Upper lobe of right lung (tissue), 1 donor: ENCODE measurements around the gene IHH. TPM values are rescaled to one million over a fixed set of nuclear protein-coding genes. Genes with fewer than 3 reads are reported as not detected.

Experiments used
- ATAC-seq: fragments of 200-7000 bp; cut with Tn5 transposase; one replicate; pipeline ENCODE4 v1.9.1; 2020; ENCODE audit warnings: mild to moderate bottlenecking, moderate library complexity
- DNase-seq: peaks from one replicate; pipeline ENCODE4 v3.0.0-alpha.2; 2020
- H3K27ac ChIP-seq: fragments of 200-600 bp; one replicate; pipeline ENCODE4 v1.8.0; 2022
- H3K27me3 ChIP-seq: fragments of 200-600 bp; one replicate; pipeline ENCODE4 v1.8.0; 2022; ENCODE audit warnings: mild to moderate bottlenecking
- H3K36me3 ChIP-seq: fragments of 200-600 bp; one replicate; pipeline ENCODE4 v1.8.0; 2022
- H3K4me1 ChIP-seq: fragments of 200-600 bp; one replicate; pipeline ENCODE4 v1.8.0; 2022
- H3K4me3 ChIP-seq: fragments of 200-600 bp; one replicate; pipeline ENCODE4 v1.8.0; 2022; ENCODE audit warnings: mild to moderate bottlenecking
- H3K9me3 ChIP-seq: fragments of 200-600 bp; one replicate; pipeline ENCODE4 v1.8.0; 2022
- intact Hi-C: fragments of 100-400 bp; cut with DNase I; formaldehyde crosslinking; loops from one replicate; pipeline ENCODE4 v1.11.0; 2022
- total RNA-seq: library from RNA; stranded (reverse); fragmentation: NEBNext Ultra II Directional; extraction: Animal tissue kit (Norgen Biotek cat#: 25700); gene quantifications from one replicate; pipeline ENCODE4 v1.2.1, GENCODE V29; 2021
- TF ChIP-seq, protein P1 (sequence below): fragments of 200-600 bp; IDR thresholded peaks from one replicate; pipeline ENCODE4 v1.8.0; 2022; ENCODE audit warnings: antibody characterized with exemption
- donor health status: DM: no; HTN: yes; CAD: no; lungs with severe emphysema.

IHH gene
- total RNA-seq, 1 donor from 2014 or later = 0.69 TPM

DNA sequence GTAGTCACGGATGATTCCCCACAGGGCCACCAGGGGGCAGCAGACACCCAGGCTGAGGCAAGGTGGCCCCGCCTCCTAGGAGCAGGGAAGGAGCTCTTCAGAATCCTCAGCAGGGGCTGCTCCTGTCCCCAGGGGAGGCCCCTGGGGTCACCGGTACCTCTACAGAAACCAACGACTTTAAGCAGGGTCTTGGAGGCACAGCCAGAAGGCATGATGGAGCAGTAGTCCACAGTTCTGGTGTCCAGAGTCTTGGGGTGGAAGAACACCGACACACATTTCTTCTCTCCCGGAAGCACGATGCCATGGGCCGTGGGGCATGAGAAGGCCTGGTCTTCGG, 30.9 kb downstream of the IHH start:
- H3K4me1 ChIP-seq = no peaks in the 10 kb centered on the region
- TF ChIP-seq, protein P1, sequence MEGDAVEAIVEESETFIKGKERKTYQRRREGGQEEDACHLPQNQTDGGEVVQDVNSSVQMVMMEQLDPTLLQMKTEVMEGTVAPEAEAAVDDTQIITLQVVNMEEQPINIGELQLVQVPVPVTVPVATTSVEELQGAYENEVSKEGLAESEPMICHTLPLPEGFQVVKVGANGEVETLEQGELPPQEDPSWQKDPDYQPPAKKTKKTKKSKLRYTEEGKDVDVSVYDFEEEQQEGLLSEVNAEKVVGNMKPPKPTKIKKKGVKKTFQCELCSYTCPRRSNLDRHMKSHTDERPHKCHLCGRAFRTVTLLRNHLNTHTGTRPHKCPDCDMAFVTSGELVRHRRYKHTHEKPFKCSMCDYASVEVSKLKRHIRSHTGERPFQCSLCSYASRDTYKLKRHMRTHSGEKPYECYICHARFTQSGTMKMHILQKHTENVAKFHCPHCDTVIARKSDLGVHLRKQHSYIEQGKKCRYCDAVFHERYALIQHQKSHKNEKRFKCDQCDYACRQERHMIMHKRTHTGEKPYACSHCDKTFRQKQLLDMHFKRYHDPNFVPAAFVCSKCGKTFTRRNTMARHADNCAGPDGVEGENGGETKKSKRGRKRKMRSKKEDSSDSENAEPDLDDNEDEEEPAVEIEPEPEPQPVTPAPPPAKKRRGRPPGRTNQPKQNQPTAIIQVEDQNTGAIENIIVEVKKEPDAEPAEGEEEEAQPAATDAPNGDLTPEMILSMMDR = peak; percentile 99
- H3K36me3 ChIP-seq = no peaks in the 10 kb centered on the region
- ATAC-seq (peak; percentile 94), DNase-seq (peak; percentile 89)
- peaks cover 33% of the 10 kb centered on the region for H3K27me3 ChIP-seq
- no peak overlapping the region for H3K27ac ChIP-seq
- H3K9me3 ChIP-seq = no peaks in the 10 kb centered on the region
- intact Hi-C loops = loop anchor here (10.0 kb wide), 1 partner anchor 125 kb away; no protein-coding TSS in a partner anchor
- H3K4me3 ChIP-seq = no peak overlapping the region

DNA sequence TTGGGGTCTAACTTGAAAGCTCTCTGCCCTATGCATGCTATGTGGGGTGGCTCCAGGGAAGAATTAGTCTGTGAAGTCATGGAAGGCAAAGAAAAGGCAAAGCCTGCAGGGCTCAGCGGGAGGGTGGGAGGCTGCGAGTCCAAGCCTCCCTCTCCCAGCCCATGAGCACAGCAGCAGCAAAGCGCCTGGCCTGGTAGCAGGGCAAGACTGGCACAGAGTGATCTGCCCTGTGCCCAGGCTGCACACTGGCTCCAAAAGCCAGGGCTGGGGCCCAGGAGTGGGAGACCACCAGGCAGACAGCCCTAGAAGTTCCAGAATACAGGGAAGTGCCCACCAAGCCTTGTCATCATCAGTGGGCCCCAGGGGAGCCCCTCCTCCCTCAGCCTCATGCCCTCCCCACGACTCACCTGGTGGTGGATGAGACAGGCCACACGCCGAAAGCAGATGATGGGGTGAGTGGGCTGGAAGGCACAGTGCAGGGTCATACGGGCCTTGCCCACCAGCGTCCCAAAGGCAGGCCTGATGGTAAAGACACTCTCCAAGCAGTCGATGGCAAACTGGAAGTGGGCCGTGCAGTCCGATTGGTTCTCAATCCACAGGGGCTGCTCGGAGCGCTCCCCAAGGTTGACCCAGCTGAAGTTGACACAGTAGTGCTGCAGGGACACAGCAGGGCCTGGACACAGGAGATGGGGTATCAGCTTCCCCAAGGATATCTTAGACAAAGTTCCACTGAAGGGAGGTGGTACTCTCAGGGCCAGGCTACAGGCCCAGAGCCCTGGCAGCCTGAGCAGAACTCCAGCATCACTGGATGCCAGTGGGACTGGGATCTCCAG, 31.5 kb downstream of the IHH start:
- no peak overlapping the region for H3K27ac ChIP-seq
- H3K4me1 ChIP-seq = no peaks in the 10 kb centered on the region
- DNase-seq = peak; percentile 52
- no peak overlapping the region for H3K4me3 ChIP-seq
- intact Hi-C loops = loop anchor here (10.0 kb wide), 1 partner anchor 126 kb away; no protein-coding TSS in a partner anchor
- ATAC-seq = no peak
- H3K36me3 ChIP-seq = no peaks in the 10 kb centered on the region
- H3K9me3 ChIP-seq = no peaks in the 10 kb centered on the region
- peaks cover 33% of the 10 kb centered on the region for H3K27me3 ChIP-seq
- TF ChIP-seq, protein P1 = no peak

DNA sequence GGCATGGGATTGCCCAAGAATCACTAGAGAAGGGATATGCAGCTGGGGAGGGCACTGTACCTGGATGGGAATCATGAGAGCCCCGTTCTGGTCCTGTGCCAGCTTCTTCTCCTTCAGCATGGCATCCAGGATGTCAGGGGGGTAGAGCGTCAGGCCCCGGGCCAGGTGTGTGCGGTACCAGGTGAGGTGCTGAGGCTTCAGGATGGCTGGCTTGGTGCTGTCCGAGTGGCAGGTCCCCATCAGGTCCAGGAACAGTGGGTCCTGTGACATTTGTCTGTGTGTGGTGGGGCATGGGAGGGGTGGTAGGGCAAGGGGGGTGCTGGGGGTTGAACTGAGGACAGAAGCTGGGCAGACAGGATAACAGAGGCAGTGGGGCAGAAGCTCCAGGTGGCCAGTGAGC, 32.6 kb downstream of the IHH start:
- H3K9me3 ChIP-seq = no peaks in the 10 kb centered on the region
- no peaks in the 10 kb centered on the region for H3K36me3 ChIP-seq
- TF ChIP-seq, protein P1 = no peak
- no peak for DNase-seq
- no peak for ATAC-seq
- H3K27ac ChIP-seq = no peak overlapping the region
- intact Hi-C loops = loop anchor here (10.0 kb wide), 1 partner anchor 127 kb away; no protein-coding TSS in a partner anchor
- peaks cover 28% of the 10 kb centered on the region for H3K27me3 ChIP-seq
- H3K4me3 ChIP-seq = no peak overlapping the region
- H3K4me1 ChIP-seq = no peaks in the 10 kb centered on the region

DNA sequence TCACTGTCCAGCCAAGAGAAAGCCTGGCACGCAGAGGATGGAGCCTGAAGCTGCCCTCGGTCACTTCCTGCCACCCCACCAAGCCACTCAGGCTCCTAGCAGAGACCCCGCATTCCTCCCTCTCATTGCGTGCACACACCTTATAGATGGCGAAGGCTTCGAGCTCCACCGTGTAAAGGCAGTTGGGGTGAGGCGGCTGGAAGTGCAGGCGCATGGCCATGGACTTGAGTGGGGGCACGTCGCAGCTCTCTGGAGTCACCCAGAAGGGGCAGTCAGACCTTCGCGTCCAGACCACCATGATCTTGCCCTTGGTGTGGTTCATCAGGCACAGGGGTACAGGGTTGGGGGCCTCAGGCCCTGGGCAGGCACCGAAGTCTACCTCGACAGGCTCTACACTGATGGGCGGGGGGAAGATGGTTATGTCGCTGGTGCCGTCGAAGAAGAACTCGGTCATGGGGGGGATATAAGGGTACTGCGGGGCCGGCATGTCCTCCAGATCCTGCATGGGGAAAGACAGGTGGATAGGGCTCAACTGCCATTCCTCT, 33.1 kb downstream of the IHH start:
- Histone ChIP-seq H3K27ac (no peak overlapping the region), H3K36me3 (no peaks in the 10 kb centered on the region), H3K9me3 (no peaks in the 10 kb centered on the region), H3K4me3 (no peak overlapping the region), H3K4me1 (no peaks in the 10 kb centered on the region), H3K27me3 (peaks cover 29% of the 10 kb centered on the region)
- no peak for DNase-seq
- intact Hi-C loops = loop anchor here (10.0 kb wide), 1 partner anchor 127 kb away; no protein-coding TSS in a partner anchor
- TF ChIP-seq, protein P1 = no peak
- ATAC-seq = no peak

DNA sequence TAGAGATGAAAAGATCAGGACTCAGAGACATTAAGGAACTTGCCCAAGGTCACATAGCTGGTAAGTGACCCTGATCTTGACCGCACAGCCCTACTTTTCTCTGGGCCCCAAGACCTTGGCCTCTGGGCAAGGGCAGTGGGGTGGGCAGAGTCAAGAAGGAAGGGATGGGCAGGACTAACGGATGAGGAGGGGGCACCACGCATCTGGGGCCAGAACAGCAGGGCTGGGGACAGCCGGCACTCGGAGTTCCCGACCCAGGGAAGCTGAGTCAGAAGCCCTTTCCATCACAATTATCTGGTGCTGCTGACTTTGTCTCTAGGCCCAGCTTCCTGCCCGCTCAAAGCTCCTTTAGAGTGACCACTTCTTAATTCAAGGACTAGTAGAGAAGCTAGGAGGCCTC, 33.8 kb downstream of the IHH start:
- Histone ChIP-seq H3K36me3 (no peaks in the 10 kb centered on the region), H3K4me3 (no peak overlapping the region), H3K27me3 (peaks cover 30% of the 10 kb centered on the region), H3K4me1 (no peaks in the 10 kb centered on the region), H3K27ac (no peak overlapping the region), H3K9me3 (no peaks in the 10 kb centered on the region)
- TF ChIP-seq, protein P1 = no peak
- ATAC-seq = no peak
- no peak for DNase-seq
- intact Hi-C loops = loop anchor here (10.0 kb wide), 1 partner anchor 128 kb away; no protein-coding TSS in a partner anchor
